ENCODE data around the gene RD3L.
A peak's percentile ranks its signal among the peaks of the same experiment; 100 is the strongest.

The RD3L gene

GRCh38 chr14:103941973-103942736, at the start of gene RD3L:
RD3L (minus strand) TSS chr14:103942529; CDS start chr14:103941695, 834 bp downstream.
- DNase-seq: no peak

GRCh38 chr14:103989964-103990363, 47.6 kb upstream of the RD3L start:
- DNase-seq: no peak

- no peak for DNase-seq
Observed at GRCh38 chr14:103989034-103989433, 46.7 kb upstream of the RD3L start.

GRCh38 chr14:103984196-103984595, 41.9 kb upstream of the RD3L start:
- DNase-seq: no peak

DNA sequence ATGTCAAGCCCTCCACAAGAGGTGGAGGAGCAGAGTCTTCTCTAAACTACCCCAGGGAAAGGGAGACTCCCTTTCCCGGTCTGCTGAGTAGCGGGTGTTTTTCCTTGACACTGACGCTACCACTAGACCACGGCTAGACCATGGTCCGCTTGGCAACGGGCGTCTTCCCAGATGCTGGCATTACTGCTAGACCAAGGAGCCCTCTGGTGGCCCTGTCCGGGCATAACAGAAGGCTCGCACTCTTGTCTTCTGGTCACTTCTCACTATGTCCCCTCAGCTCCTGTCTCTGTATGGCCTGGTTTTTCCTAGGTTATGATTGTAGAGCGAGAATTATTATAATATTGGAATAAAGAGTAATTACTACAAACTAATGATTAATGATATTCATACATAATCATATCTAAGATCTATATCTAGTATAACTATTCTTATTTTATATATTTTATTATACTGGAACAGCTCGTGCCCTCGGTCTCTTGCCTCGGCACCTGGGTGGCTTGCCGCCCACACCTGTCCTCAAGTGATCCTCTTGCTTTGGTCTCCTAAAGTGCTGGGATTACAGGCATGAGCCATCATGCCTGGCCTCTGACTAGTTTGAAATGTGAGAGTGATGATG, 38.4 kb upstream of the RD3L start:
- peak; percentile 2 to 5 for DNase-seq

DNA sequence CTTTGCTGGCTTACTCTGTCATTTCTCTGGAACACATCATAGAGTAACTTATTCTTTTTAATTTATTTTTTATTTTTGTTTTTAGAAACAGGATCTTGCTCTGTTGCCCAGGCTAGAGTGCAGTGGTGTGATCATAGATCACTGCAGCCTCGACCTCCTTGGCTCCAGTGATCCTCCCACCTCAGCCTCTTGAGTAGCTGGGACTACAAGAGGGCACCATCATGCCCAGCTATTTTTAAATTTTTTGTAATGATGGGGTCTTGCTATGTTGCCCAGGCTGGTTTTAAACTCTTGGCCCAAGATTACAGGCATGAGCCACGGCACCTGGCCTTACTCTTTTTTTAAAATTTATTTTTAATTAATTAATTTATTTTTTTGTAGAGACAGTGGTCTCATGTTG, 32.2 kb upstream of the RD3L start:
- DNase-seq: no peak

- DNase-seq: no peak
Observed at GRCh38 chr14:103973354-103973753, 31.0 kb upstream of the RD3L start.

DNA sequence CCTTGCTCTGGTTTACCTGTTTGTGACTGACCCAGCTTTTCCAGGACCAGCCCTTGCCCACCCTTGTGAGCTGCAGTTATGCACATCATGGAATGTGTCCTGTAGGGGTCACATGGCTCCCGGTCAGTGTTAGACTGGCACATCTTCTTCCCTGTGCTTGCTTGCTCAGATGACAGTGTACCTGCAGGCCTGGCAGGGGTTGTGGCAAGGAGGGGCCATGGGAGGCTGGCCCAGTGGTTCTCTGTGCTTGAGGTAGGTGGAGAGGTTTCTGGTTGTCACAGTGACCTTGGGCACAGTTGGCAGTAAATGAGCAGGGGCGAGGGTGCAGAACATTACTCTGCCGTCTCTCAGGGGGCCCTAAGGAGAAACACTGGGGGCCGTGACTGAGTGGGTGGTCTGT, 27.6 kb upstream of the RD3L start:
- no peak for DNase-seq

DNA sequence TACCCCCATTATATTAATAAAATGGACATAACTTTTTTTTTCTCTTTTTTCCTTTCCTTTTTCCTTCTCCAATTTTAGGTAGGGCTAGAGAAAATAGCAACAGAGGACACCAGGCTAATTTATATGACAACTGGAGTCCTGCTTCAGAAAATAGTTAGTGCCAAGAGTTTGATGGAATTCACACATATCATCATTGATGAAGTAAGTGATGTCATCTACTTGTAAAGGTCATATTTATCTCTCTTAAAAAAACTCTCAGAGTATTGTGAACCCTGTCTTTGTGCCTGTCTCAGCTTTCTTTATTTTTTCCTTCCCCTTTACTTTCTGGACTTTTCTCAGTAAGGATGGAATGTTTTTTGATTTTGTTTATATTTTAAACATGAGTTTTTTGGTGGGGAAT, 24.3 kb upstream of the RD3L start:
- DNase-seq: no peak

GRCh38 chr14:103961928-103962578, 19.7 kb upstream of the RD3L start:
- no peak for DNase-seq

GRCh38 chr14:103960457-103961055, 18.2 kb upstream of the RD3L start:
- DNase-seq: no peak

DNA sequence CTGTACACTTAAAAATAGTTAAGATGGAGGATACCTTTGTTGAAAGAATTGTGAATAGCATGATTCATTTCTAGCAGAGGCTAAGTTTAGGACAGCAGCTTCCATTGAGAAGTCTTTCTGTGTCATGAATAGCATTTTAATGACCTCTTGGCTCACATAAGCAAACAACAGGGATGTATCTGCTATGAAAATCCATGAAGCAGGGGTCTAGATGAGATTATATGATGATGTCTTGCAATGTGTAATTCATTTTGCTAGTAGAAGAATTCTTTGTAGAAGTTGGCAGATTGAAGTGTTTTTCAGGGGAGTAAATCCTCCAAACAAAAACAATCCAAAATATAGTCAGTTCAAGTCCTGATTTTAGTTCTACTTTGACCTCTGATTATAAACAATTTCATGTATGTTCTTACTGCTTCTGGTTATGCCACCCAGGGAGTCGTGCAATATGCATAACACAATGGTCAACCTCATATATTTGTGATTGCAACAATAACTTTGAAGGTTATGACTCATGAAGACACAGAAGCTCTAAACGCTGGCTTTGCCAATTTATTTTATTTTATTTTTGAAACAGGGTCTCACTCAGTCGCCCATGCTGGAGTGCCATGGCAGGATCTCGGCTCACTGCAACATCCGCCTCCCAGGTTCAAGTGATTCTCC, 6.9 kb upstream of the RD3L start:
- DNase-seq: no peak

GRCh38 chr14:103948442-103948841, 6.1 kb upstream of the RD3L start:
- DNase-seq: no peak

GRCh38 chr14:103946975-103947374, 4.6 kb upstream of the RD3L start:
- no peak for DNase-seq

- no peak for DNase-seq
Observed at GRCh38 chr14:103943673-103944072, 1.3 kb upstream of the RD3L start.

DNA sequence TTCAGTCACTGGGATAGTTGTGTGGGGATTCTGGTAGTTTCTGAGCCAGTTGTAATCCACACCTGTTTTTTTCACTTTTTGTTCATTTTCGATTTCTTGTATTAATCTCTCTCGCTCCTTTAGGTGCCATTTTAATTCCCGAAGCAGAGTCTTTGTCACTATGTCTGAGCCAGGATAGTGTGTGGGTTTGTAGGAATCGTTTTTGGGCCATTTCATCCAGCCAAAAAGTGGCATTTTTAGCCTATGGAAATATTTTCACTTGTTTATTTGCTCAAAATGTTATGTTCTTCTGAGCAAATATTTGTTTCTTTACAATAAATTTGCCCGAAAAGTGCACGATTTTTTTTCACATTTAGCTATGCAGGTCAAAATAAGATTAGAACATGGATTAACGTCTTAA, 867 bp downstream of the RD3L start:
- DNase-seq: no peak

DNA sequence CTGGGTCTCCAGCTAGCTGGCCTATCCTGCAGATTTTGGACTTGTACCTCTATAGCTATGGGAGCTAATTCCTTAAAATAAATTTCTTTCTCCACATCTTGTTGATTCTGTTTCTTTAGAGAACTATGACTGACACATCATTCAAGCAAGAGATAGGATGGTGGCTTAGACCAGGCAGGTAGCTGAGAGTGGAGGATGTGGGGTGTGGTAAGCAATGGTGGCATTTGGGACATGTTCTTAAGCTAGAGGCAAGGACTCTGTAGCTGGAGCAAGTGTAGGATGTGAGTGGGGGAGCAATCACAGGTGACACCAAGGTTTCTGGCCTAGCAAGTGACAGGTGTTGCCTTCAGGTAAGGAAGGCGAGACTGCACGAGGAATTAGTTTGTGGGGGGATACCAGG, 7.2 kb downstream of the RD3L start:
- DNase-seq: no peak

GRCh38 chr14:103932791-103933490, 9.4 kb downstream of the RD3L start:
- no peak for DNase-seq

- no peak for DNase-seq
Observed at GRCh38 chr14:103931422-103931821, 10.9 kb downstream of the RD3L start.

DNA sequence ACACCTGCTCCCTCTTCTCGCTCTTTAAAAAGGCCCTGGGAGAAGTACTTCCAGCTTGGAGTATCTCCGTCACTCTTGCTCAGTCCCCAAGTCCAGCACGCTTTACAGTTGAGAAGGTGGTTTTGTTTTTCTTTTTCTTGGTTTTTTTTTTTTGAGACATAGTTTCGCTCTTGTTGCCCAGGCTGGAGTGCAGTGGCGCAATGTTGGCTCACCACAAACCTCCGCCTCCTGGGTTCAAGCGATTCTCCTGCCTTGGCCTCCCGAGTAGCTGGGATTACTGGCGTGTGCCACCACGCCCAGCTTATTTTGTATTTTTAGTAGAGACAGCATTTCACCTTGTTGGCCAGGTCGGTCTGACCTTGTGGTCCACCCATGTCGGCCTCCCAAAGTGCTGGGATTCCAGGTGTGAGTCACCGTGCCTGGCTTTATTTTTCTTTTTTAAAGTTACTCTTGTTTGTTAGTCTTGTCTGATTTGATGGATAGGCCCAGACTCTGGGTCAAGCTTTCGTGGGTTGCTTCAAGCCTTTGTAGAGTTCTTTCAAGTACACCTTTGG, 12.2 kb downstream of the RD3L start:
- DNase-seq: no peak

- DNase-seq: peak in 1 of 2 donors; percentile 19
Observed at GRCh38 chr14:103928011-103928890, 14.1 kb downstream of the RD3L start, which contains the start of gene TDRD9. TDRD9 (plus strand) TSS chr14:103928456; CDS start chr14:103928510, 54 bp downstream.
